ENCODE results near the gene SPEG.

DNA sequence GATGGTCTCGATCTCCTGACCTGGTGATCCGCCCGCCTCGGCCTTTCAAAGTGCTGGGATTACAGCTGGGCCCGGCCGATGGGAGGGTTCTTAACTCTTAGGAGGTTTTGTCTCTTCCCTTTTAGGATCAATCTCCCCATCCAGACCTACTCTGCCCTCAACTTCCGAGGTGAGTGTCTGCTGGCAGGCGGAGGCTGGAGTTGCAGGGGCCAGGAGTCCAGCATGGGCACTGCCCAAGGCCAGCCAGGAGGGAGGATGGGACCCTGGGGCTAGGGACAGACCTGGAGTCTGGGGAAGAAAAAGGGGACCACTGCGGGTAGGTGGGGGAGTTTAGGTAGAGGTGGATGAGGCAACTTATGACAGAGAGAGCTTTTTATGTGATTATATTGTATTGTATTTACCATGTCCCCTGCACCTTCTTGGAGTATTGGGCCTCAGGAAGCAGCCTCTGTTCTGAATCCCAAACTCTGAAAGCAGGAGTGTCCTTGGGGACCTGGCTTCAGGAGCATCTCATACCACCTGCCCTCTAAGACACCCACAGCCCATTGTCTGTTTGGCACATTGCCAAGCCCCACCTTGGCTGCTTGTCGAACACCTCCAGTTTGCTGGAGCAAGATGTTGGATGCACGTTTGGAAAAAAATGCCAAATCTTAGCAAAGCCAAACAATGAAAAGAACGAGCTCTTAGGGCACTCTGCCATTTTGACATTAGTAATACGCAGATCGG, 10.8 kb upstream of the SPEG start:
- TF ChIP-seq CTCF (IDR thresholded peaks at IDR 0.05; ENCODE audit: low read depth, low read length): no peak
- TF ChIP-seq EZH2phosphoT487 (IDR thresholded peaks at IDR 0.05; ENCODE audit: low read depth): no peak

Data from OCI-LY3 (cell line).